Ovary (tissue), 9 donors: ENCODE results near the gene CD200. TPM values are rescaled to one million over a fixed set of nuclear protein-coding genes. Genes with fewer than 3 reads are reported as not detected.

ENCODE experiments used
- DNase-seq, 5 donors: peaks; one replicate each; pipeline ENCODE4 v3.0.0-alpha.2; 2019 to 2020
- H3K27ac ChIP-seq, 2 donors: fragments of 200-600 bp; one replicate each; pipeline versions ENCODE4 v1.5.1 to v1.8.0; 2019 to 2022
- H3K27me3 ChIP-seq: fragments of 200-600 bp; one replicate; pipeline ENCODE4 v1.8.0; 2022
- H3K36me3 ChIP-seq: fragments of 200-600 bp; sonication (generic); one replicate; pipeline ENCODE4 v1.5.1; 2019
- H3K4me1 ChIP-seq: one replicate; pipeline ENCODE4 v1.8.1; 2013; ENCODE audit warnings: mild to moderate bottlenecking, moderate library complexity; ENCODE audit not compliant: insufficient read depth
- H3K4me3 ChIP-seq: fragments of 200-600 bp; sonication (generic); one replicate; pipeline ENCODE4 v1.5.1; 2017
- H3K9me3 ChIP-seq, 2 donors: fragments of 200-600 bp in 1 of 2; sonication (generic) in 1 of 2; one replicate each; pipeline versions ENCODE4 v1.5.1 to v1.8.1; 2013 to 2019; ENCODE audit warnings: mild to moderate bottlenecking in 1 of 2, moderate library complexity in 1 of 2
- CTCF ChIP-seq, 3 donors: fragments of 450-650 bp in 2 of 3; fragments of 200-600 bp in 1 of 3; IDR thresholded peaks; one replicate each; pipeline versions ENCODE4 v1.5.1 to v1.8.0; 2016 to 2022; ENCODE audit warnings: antibody characterized with exemption in 3 of 3, mild to moderate bottlenecking in 1 of 3
- EP300 ChIP-seq: sonication (generic); formaldehyde crosslinking; IDR thresholded peaks from one replicate; pipeline ENCODE4 v1.6.1; 2017; ENCODE audit warnings: antibody characterized with exemption
- POLR2A ChIP-seq: fragments of 450-650 bp; IDR thresholded peaks from one replicate; pipeline ENCODE4 v1.6.1; 2017; ENCODE audit warnings: antibody characterized with exemption, mild to moderate bottlenecking, moderate library complexity
- WGBS, 3 donors: extraction: QIAGEN DNeasy Blood & Tissue Kit in 1 of 3; methylation state at CpG; one replicate each; pipeline versions ENCODE4 v1.1.5 to v1.1.7; 2013 to 2017; 5-methylcytosine and 5-hydroxymethylcytosine counted together
- intact Hi-C, 4 donors: fragments of 100-400 bp; cut with DNase I; formaldehyde crosslinking; loops; one replicate each; pipeline versions ENCODE4 v1.11.0 to v1.15.1; 2022 to 2023
- polyA plus RNA-seq, 2 donors: library from polyadenylated mRNA; stranded (reverse); fragments of 200-250 nt in 1 of 2; fragments of 350-450 nt in 1 of 2; fragmentation: Illumina TruSeq in 1 of 2; extraction: RNeasy Lipid Tissue Mini Kit (QIAGEN cat#74804) in 1 of 2; gene quantifications; one replicate each; pipeline ENCODE4 v1.2.3, GENCODE V29; 2013 to 2014
- total RNA-seq, 7 donors: library from RNA; depleted of rRNA in 2 of 7; stranded (reverse); fragments of >200 nt in 2 of 7; fragmentation: NEBNext Ultra II Directional in 3 of 7; extraction: Animal tissue kit (Norgen Biotek cat#: 25700) in 3 of 7; gene quantifications; one replicate each; pipeline versions ENCODE4 v1.1.0 to v1.2.4, GENCODE V29; 2016 to 2023
- donor health status: DM: no; HTN: no; CAD: no; lungs with moderate emphysema.
- donor health status: DM: no; HTN: no; CAD: no.
- donor health status: Bipolar disorder and iron deficiency.
- donor health status: DM: yes; HTN: yes; CAD: no.
- donor health status: DM: no; HTN: no; CAD: no.
- donor health status: DM: yes; HTN: yes; CAD: no.

Gene CD200
- total and polyA plus RNA-seq, 9 donors, result 9.6 to 36.4 (median 17.0) TPM

DNA sequence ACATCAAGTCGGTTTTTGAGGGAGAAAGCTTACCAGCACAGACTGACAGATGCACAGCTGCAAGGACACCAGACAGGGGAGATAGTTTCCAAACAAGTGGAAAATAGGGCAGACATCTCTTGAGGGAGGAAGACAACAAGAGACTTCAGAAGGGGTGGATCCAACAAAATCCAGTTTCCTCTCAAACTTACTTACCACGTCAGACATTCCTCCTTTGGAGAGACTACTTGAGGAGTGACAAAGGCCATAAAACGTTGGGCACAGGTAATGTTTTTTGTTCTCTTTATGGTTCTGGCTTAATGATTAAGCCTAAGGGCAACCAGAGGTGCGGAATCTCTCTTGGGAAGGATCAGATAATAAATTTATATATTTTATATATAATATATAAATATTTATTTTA, 76.1 kb downstream of the CD200 start:
- TF ChIP-seq CTCF (IDR thresholded peaks at IDR 0.05), result no peak
- TF ChIP-seq EP300, result no peak
- no peaks in the 10 kb centered on the region for H3K9me3 ChIP-seq
- H3K27me3 ChIP-seq, result no peaks in the 10 kb centered on the region
- WGBS, 3 donors, result 84 to 88% (median 86%) methylated on average over 4 of the region's 4 CpGs
- no peak overlapping the region for H3K27ac ChIP-seq
- intact Hi-C loops, result no loop called here
- no peak for DNase-seq
- H3K36me3 ChIP-seq, result no peaks in the 10 kb centered on the region
- H3K4me3 ChIP-seq, result no peak overlapping the region
- H3K4me1 ChIP-seq, result no peaks in the 10 kb centered on the region

DNA sequence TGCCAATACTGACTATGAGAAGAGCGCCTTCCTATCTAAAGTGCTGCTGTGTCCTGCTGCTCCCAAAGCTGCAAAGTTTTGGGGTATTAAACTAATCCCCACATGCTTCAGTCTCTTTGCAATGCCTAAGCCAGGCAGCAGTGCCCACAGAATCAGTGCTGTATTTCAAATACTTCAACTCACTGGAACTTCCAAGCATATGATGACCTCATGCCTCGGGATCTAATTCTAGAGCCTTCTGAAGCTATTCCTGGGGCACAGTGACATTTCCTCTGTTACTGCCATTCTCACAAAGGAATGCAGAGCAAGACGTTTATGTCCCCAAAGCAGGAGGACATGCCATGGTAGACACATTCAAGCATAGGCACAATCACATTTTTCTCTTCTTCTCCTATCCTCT, 78.5 kb downstream of the CD200 start:
- intact Hi-C loops, result no loop called here
- 73 to 81% (median 79%) methylated on average over 3 of the region's 3 CpGs for WGBS, 3 donors
- TF ChIP-seq EP300, result no peak
- no peak for TF ChIP-seq POLR2A
- TF ChIP-seq CTCF (IDR thresholded peaks at IDR 0.05), result no peak
- H3K27ac ChIP-seq, result no peak overlapping the region
- no peaks in the 10 kb centered on the region for H3K27me3 ChIP-seq
- no peak overlapping the region for H3K4me3 ChIP-seq
- no peaks in the 10 kb centered on the region for H3K9me3 ChIP-seq
- no peak for DNase-seq
- H3K4me1 ChIP-seq, result no peaks in the 10 kb centered on the region
- no peaks in the 10 kb centered on the region for H3K36me3 ChIP-seq

Other genes with a start within 250 kb of the CD200 start
- 1 to 10 TPM in 2 of 7 donors, under 1 TPM in 5; 0.28 to 5.5 (median 0.48) TPM for gene C3orf52, start 246.8 kb upstream of the CD200 start, total RNA-seq
- gene C3orf52, start 246.8 kb upstream of the CD200 start, polyA plus RNA-seq, result 1 to 10 TPM in 1 of 2 donors, under 1 TPM in 1; 0.24 to 1.0 TPM
- gene GCSAM, start 199.9 kb upstream of the CD200 start, total RNA-seq, result under 1 TPM in 2 of 7 donors, not detected in 5; 0.11 to 0.23 TPM
- gene GCSAM, start 199.9 kb upstream of the CD200 start, polyA plus RNA-seq, result under 1 TPM; 0.13 to 0.83 TPM
- under 1 TPM in 4 of 7 donors, not detected in 3; 0.08 to 0.35 (median 0.22) TPM for gene SLC9C1, start 38.9 kb upstream of the CD200 start, total RNA-seq
- under 1 TPM in 1 of 2 donors, not detected in 1; 0.07 TPM for gene SLC9C1, start 38.9 kb upstream of the CD200 start, polyA plus RNA-seq
- under 1 TPM in 3 of 7 donors, not detected in 4; 0.10 to 0.48 (median 0.17) TPM for gene BTLA, start 166.3 kb downstream of the CD200 start, total RNA-seq
- gene BTLA, start 166.3 kb downstream of the CD200 start, polyA plus RNA-seq, result under 1 TPM; 0.04 to 0.38 TPM
- 10 to 100 TPM; 28.4 to 52.4 (median 40.7) TPM for gene ATG3, start 228.8 kb downstream of the CD200 start, total RNA-seq
- gene ATG3, start 228.8 kb downstream of the CD200 start, polyA plus RNA-seq, result 10 to 100 TPM; 38.4 to 59.4 TPM
- 10 to 100 TPM; 24.9 to 41.4 (median 28.2) TPM for gene SLC35A5, start 228.9 kb downstream of the CD200 start, total RNA-seq
- 10 to 100 TPM; 21.8 to 44.8 TPM for gene SLC35A5, start 228.9 kb downstream of the CD200 start, polyA plus RNA-seq